HG03108 (cell line): ENCODE results near the gene SELPLG.
"Not testable (repeated sequence)": the region's sequence is repeated elsewhere in the genome, so short reads cannot be mapped to it uniquely, and the experiment has no call there.

Source experiments
- ATAC-seq: cut with Tn5 transposase; IDR thresholded peaks from one replicate; pipeline ENCODE4 v1.9.1; 2021; ENCODE audit warnings: moderate library complexity; ENCODE audit not compliant: unreplicated experiment

Gene SELPLG

DNA sequence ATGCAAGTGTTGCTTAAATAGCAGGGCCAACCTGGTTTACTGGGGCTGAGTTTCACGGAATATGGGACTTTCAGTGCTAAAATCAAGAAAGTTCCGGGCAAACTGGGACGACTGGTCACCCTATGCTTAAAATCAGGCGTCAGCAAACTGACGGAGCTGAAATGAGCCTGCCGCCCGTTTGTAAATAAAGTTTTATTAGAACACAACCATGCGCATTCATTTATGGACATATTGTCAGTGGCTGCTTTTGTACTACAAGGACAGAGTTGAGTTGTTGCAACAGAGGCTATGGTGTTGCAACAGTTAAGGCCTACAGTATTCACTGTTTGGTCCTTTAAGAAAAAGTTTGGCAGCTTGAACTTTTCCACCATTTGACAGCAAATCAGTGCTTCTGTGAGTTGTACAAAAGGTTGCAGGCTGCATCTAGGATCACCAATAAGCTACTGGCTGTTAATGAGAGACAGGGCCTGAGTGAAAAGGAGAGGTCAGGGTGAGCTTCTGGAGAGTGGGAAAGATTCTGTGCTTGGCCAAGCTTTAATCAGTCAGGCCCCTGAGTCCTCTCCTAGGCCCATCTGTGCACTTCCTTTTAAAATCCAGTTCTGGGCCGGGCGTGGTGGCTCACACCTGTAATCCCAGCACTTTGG, 13.3 kb downstream of the SELPLG start:
- ATAC-seq: no peak

DNA sequence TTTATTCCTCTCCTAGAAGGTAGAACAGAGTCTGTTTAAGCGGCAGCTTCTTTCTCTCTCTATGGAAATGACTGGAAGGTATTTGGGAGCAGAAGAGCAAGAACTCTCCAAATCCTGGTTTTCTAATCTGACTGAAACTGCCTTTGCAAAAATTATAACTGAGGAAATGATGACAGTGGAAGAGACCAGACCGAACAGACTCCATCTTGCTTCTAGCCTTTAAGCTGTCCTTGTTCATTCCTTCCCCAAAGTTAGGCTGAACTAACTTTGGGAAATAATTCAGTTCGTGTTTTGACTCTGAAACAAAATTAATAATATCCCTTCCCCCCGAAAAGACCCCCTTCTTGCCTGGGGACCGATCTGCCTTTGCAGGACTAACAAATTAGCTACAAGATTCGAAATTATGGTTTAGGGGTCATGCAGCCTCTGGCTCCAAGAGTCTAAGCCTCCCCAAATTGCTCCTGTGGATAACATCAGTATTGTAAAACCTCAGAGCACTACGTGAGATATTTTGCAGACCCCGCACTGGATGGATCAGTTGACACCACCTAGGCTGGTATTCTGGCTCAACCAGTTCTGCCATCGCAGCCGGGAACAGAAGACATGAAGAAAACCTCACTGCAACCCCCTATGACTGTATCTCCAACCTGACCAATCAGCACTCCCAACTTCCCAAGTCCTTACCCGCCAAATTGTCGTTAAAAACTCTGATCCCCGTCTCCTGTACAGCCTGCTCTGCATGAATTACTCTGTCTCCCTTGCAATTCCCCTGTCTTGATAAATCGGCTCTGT, 14.1 kb downstream of the SELPLG start:
- no peak for ATAC-seq

DNA sequence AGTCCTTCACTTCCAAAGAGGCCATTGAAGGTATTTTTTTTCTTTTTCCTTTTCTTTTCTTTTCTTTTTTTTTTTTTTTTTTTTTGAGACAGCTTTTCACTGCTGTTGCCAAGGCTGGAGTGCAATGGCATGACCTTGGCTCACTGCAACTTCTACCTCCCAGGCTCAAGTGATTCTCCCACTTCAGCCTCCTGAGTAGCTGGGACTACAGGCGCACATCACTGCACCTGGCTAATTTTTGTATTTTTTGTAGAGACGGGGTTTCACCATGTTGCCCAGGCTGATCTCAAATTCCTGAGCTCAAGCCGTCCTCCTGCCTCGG, 14.8 kb downstream of the SELPLG start:
- not testable (repeated sequence) for ATAC-seq

DNA sequence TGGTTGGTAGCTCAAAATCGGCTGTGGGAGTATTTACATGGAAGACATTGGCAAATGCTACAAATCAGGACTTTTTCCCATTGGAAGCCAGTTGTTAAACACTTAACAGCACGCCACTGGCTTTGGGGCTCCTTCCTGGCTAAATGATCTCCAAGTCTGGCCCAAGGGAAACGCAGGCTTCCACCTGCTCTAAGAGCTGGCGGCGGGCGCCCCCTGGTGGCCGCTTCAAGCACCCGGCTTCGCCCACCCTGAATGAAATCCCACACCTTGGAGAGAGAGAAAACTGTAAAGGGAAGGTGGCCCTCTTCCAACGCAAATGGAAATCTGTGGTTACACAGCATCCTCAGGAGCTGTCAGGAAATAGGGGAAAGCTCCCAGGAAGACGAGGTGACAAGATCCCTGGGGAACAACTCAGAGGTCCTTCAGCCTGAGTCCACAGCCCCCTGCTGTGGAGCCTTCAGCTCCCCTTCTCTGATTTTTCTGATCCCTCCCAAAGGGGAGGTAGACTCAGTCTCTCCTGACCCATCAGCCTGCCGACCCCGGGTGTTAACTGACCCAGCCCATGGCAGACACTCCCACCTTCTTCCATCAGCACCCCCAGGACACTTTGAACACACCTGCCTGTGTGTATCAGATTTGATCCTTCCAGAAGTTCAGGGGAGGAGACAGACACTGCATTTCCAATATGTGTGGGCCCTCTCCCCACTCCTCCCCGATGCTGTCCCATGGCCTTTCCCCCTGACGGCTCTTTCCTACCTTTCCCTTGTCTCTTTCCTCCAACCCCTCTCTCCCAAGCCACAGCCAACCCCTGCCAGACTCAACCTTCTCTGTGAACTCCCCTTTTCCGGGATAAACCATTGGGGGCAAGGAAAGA, 15.4 kb downstream of the SELPLG start:
- ATAC-seq: peak; percentile 42

DNA sequence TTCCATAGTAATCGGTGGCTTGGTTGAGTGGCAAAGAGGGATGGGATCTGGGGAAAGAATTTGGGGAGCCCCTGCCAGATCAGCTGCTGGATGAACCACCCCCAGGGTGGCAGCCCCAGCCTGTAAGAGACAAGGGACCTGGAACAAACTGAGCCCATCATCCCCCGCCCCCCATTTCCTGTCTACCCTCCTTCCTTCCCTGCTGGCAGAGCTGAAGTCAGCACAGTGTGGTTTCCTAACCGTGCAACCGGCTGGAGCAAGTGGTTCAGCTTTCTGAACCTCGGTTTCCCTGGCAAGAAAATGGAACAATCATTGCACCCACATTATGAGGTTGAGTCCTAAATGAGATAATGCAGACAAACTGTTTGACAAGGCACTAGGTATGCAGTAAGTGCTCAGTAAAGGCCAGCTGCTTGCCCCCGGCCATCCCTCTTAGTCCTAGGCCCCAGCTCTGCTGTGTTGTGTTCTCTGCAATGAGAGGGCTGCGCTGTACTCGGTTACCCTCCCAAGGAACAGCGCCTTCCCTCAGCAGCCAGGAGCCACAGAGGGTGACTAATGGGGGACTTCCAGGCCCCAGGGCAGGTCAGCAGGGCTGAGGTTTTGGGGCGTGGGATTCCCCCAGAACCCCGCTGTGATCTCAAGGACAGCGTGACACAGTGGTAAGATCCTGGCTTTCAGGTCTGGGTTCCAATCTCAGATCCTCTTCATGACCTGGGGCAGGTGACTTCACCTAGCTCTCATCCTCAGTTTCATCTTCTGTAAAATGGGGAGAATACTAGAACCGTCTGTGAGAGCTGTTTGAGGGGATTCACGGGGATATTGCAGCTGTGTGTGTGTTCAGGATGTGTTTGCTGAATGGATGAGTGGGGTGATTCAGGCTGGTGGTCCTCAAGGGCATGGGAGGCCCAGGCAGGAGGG, 16.5 kb downstream of the SELPLG start:
- peak; percentile 73 for ATAC-seq

DNA sequence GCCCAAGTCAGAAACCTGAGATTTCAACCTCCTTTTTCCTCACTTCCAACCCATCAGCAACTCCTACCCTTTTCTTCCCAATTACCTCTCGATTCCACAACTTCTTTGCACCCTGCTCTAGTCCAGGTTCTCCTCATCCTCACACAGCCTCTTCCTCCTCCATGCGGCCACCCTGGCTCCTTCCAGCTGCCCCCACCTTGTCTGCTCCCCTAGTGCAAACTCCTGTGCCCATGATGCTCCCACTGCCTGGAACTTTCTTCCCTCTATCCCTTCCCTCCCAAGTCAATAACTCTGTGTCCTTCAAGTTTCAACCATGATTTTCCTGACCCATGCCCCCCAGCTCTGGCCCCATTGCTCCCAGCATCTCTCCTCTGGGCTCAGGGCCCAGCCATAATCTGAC, 17.3 kb downstream of the SELPLG start:
- no peak for ATAC-seq

DNA sequence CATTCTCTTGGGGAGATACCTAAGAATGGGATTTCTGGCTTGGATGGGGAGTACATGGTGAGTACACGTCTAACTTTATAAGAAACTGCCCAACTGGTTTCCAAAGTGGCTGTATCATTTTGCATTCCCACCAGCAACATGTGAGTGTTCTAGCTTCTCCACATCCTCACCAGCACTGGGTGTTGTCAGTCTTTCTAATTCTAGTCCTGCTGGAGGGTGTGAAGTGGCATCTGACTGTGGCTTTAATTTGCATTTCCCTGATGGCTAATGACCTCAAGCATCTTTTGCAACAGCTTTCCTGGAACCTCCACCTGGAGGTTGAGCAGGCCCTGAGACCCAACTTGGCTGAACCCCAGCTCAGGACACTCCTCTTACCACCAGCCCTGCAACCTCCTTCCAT, 17.8 kb downstream of the SELPLG start:
- no peak for ATAC-seq

DNA sequence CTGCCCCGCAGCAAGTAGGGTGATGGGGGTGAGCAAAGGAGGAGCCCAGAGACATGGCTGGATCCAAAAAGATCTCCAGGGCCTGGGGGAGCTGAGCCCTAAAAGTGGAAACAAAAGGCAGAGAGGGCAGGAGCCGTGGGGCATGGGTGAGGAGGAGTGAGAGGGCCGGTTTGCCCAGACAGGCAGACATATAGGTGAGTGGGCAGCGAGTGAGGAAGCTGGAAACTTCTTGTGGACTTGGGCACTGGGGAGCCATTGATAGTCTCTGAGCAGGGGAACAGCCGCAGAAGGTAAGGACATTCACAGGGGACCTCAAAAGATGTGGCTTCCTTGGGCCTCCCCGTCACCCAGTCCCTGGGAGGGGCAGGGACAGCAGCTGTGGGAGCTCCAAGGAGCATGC, 19.1 kb downstream of the SELPLG start:
- ATAC-seq: no peak

DNA sequence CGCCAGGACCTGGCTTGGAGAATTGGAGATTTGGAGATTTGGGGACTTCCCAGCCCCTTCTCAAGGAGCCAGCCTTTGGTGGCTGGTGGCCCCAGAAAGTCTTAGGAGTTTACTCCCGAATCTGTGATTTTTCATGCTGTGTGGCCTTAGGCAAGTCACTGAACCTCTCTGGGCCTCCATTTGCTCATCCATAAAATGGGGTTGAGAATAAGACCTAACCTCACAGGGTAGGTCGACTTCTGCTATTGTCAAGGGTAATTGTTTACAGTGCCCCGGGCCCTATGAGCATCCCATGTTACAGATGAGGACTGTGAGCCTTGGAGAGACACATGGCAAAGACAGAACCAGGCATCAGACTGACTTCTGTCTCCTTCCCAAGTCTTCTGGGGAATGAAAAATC, 19.7 kb downstream of the SELPLG start:
- no peak for ATAC-seq

DNA sequence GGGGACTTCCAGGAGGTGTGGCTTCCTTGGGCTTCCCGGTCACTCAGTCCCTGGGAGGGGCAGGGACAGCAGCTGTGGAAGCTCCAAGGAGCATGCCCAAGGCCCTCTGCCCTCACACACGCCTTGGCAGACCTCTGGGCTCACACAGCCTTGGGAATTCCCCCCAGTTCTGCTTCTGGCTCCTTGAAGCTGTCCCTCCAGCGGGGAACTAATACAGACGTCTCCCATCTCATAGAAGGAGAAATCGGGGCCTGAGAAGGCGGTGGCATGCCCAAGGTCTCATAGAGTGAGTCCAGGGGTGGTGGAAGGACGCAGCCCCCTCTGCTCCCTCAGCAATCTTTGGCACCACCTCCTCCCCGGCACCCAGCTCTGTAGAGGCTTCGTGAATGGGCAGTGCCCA, 20.1 kb downstream of the SELPLG start:
- no peak for ATAC-seq

DNA sequence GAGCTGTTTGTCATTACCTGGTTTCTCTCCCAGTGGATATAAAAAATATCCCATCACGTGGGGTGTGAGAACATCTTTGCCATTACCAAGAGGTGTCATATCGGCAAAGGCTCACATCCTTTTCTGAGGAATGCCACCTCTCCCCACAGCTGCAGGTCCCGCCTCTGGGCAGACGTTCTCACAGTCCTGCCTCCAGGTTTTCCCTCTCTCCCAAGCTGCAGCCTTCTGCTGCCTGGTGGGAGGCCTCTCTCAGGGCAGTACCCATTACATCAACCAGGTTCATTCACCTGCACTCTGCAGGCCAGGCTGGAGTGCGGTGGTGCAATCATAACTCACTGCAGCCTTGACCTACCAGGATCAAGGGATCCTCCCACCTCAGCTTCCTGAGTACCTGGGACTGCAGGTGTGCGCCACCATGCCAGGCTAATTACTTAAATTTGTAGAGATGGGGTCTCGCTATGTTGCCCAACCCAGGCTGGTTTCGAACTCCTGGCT, 20.9 kb downstream of the SELPLG start:
- ATAC-seq: no peak

DNA sequence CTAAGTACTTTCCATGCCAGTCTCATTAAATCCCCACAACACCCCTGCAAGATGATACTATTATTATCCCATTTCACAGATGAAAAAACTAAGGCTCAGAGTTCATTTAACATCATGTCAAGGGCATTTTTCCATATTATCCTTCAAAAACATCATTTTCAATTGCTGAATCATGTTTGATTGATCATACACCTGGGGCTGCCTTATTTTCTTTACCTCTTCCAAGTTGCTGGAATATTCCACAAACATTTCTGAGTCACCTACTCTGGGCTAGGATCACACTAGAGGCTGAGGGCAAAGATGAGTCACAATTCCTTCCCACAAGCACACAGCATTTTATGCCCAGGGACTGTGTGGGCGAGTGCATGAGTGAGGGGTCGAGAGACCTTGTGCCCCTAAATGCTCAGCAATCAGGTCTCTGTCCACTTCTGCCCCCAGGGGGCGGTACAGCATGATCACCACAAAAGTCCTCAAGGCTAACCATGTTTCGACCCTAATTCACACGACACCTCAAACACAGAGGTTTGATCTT, 21.7 kb downstream of the SELPLG start:
- no peak for ATAC-seq

DNA sequence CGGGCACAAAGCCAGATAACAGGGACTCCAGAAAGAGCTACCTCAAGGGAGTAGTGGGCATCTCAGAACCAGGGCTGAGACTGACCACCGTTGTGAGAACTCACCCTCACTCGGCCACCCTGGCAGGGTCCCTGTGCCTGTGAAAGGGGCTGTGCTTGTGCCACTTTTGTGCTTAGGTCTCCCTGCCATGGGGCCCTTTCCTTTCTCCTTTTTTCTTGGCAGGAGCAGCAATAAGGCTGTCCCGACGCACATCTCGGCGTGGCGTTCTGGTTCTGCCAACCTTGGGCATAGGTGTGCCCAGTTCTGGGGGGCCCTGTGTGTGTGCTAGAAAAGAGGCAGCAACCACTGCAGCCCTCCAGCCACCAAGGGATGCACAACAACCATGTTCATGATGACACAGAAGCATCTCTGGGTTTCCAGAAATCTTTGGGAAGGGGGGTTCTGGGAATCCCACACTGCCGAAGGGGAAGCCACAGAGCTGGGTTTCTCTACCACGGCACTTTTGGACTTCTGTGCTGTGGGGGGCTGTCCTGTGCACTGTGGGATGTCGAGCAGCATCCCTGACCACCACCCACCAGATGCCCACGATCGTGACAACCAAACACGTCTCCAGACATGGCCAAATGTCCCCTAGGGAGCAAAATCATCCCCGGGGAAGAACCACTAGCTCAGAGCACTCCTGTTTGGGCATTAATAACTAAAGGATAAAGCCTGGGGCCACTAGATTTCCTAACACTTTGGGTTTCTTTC, 22.7 kb downstream of the SELPLG start:
- ATAC-seq: no peak

DNA sequence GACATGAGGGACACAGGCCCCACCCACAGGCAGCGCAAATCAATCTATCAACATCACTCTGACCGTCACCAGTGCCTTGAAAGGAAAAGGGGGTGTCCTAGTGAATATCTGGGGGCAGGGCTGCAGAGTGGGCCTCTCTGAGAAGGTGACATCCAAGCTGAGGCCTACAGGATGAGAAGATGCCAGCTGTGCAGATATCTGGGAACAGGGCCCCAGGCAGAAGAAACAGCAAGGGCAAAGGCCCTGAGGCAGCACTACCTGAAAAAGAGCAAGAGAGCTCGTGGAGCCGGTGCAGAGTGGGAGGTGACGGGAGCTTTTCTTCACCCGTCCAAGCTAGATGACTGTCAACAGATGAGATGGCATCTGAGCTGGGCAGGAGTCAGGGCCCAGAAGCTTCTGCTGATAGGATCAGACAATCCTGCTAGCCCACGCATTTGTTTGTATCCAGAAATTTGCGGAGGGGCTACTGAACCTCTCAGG, 23.3 kb downstream of the SELPLG start:
- ATAC-seq: no peak

DNA sequence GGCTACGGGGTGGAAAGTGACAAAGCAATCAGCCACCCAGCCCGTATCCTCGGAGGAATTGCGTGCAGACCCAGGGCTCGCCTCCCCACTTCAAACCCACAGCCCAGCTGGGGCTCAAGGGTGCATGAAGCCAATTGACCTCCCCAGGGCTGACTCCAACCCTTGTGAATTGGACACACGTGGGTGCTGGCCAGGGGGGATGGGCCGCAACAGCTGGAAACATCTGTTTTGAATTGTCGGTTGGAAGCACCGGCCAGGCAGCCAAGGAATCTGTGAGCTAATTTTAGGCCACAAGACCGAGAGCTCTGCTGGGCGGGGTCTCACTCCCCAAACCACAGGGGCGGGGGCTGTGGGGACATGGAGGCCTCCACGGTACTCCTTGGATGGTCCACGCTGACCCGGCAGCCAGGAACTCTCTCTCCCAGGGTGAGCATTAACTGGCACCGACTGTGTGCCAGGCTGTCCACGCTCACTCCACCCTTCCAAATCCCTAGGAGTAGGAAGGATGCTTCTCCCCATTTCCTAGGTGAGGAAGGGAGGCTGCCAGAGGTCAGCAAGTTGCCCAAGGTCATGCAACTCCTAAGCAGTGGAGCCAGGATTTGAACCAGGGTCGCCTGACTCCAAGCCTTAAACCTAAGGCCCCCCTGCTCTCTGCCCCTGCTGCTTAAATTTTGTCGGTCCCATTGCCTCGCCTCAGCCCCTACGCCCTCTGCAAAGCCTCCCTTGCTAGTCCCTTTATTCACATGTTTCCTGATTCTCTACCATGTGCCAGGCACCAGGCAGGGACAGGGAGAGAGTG, 24.0 kb downstream of the SELPLG start:
- no peak for ATAC-seq

DNA sequence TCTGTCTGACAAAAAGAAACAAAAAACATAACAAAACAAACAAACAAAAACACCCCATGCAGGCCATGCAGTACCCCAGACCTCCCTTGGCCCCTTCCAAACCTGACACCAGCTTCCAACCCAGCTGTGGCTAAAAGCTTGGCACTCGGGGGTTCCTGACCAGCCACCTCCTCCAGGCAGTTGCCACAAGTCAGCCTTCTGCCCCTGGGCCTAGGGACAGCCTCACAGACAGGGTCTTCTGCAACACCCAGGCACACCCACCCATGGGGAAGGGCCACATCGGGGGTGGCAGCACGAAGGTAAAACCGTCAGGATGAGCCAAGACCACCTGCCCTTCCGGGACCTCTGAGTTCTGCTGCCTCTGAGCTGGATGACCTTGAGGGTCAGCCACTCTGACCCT, 25.1 kb downstream of the SELPLG start:
- ATAC-seq: no peak

DNA sequence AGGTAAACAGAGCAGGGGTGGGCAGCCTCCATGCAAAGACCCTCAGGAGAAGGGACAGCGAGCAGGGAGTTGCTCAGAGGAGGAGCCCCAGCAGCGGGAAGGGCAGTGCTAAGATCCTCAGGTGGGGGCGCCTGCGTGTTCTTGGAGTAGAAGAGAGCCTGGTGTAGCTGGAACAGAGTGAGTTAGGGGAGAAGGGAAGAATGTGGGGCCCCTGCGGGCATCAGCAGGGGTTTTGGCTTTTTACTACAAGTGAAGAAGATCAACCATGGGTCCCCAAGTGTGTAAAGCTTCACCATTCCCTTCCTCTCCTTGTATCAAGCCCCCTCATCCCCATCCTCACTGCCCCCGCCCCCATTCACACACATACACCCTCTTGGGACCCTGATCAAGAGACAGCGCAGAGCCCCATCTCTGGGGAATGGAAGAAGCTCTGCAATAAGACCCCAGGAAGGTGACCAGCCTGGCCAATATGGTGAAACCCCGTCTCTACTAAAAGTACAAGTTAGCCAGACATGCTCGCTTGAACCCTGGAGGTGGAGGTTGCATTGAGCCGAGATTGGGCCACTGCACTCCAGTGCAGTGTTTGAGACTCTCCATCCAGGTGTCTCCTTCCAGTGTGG, 25.6 kb downstream of the SELPLG start:
- no peak for ATAC-seq

DNA sequence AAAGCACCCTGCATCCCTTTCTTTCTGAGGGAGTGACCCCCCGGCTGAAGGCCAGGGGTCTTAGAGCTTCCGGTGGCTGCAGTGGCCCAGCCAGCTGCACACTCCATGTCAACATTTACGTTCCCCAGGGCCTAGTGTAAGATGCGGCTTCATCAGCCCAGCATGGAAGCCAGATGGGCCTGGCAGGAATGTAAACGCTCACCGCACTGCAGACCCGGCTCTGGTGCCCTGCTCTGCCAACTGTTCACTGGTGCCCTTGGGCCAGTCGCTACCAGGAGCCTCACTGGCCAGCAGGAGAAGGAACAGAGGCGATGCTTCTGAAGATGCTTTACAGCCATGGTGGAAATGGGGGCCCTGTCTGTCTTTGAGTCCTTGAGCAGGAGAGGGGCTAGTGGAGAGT, 27.2 kb downstream of the SELPLG start:
- no peak for ATAC-seq
